GM21515 (cell line): Measurements from ENCODE around the gene PRKAG2.
"Not testable (repeated sequence)": the region's sequence is repeated elsewhere in the genome, so short reads cannot be mapped to it uniquely, and the experiment has no call there.

Source experiments
- ATAC-seq: cut with Tn5 transposase; IDR thresholded peaks from one replicate; pipeline ENCODE4 v1.9.1; 2021; ENCODE audit not compliant: unreplicated experiment

Gene PRKAG2

GRCh38 chr7:151540146-151540545, 336.8 kb downstream of the PRKAG2 start:
- no peak for ATAC-seq

GRCh38 chr7:151539088-151539671, 337.7 kb downstream of the PRKAG2 start:
- ATAC-seq = peak; percentile 64

DNA sequence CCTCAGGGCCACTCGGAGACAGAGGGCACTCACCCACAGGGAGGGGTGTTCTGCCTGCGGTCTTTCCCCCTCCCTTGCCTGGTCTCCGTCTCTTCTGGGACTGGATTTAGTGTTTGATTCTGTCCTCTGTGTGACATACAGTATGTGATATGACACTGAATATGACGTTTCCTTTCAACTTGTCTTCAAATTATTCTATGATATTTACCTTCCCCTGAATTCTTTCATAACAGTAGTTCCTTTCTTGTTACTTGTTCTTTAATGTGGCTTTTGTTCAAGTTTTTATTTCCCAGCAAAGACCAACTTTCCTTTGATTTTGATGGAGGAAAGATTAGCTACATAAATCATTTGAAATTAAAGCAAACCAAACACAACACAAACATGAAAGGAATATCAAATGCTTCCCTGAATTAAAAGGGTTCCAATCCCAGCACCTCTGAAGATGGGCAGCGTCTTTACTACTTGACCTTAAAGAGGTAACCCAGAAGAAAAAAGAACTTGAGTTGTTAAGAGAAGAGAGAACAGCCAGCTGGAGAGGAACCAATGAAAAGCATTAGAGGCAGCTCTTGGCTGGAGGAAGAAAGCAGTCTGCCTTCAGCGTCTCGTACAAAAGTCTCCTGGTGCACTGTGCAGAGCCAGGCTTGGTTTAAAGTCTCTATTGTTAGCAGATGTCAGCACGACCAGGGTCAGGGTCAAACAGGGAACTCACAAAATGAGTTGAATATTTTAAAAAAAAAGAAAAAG, 338.9 kb downstream of the PRKAG2 start:
- ATAC-seq = no peak

- not testable (repeated sequence) for ATAC-seq
Measured at GRCh38 chr7:151536178-151536577, 340.7 kb downstream of the PRKAG2 start.

- no peak for ATAC-seq
Measured at GRCh38 chr7:151529842-151530241, 347.1 kb downstream of the PRKAG2 start.

GRCh38 chr7:151524845-151525244, 352.1 kb downstream of the PRKAG2 start:
- ATAC-seq = no peak

DNA sequence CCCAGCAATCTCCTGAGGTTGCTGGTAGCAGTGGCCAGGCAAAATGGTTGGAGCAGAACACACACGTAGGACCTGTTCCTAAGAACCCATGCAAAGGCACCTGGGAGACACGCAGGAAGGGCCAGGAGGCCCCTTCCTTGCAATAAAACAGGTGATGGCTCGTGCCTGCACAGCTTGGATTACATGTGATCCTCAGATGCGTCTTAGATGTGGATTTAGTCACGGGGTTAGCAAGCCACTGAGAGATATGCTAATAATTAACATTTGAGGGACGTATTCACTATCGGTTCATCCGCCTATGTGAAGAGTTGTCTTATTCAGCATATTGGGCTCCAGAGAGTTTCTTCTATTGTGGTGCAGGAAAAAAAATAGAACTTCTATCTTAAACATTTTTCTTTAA, 352.6 kb downstream of the PRKAG2 start:
- ATAC-seq = no peak

DNA sequence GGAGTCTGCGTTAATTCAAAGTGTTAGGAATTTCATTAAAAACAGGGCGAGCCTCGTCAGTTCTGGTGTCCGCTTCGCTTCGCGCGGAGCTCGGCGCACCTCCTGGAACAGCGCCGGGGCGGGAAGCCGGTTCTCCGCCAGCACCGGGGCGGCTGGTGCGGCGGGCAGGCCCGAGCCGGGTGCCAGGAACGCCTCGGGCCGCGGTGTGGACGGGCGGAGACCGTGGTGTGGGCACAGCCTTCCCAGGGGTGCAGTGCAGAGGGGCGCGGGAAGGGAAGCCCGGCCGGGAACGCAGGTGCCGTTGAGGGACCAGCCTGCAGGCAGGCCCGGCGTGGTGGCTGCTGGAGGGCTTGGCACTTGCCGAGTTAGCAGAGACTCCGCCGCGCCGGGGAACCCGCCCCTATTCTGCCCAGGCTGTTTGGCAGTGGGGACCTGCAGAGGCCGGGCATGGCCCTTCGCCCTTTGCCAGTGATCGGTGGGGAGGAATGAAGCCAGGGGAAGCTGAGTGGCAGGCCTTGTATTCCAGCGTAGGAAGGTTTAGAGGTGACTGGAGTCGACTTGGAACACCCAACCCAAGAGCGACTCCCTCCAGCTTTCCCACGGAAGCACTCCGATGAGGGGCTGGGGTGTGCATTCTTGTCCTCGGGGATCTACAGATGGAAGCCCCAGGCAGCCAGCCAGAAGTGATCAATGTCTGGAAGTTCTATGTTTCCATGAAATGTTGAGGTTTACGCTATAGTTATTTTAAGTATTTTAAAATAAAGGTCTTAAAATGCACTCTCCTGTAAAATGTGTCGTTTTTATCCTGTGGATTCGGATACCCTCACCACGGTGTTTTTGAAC, 356.3 kb downstream of the PRKAG2 start:
- no peak for ATAC-seq

DNA sequence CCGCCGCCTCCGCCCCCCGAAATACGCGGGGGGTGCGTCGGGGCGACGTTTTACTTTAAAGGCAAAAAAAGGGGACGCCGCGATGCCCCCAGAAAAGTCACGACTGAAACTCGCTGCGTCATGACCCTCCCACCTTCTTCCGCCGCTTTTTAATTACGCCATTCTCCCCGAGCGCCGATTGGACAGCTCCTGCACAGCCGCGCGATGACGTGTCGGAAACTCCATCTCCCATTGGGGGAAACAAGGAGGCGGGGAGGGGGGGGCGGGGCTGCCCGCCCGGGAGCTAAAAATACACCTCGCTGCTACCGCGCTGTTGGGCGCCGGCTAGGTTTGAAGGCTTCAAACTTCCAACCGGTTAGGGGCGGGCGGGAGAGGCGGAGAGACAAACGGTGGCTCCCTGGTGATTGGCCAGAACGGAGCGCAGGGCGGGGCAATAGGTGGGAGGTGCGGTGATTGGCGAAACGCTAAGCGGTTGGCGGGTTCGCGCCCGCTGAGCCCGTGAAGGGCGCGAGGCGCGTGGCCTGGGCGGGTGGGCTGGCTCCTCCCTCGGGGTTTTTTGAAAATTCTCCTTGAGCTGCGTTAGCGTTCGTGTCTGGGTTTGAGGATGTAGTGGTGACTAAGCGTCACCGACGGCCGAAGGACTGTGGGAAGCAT, 357.0 kb downstream of the PRKAG2 start, which contains the start of gene RHEB:
Gene RHEB (minus strand): TSS at position 131 of the 654 bp plus-strand sequence. CDS start 384 bp downstream, outside the sequence.
- ATAC-seq = peak; percentile 79

DNA sequence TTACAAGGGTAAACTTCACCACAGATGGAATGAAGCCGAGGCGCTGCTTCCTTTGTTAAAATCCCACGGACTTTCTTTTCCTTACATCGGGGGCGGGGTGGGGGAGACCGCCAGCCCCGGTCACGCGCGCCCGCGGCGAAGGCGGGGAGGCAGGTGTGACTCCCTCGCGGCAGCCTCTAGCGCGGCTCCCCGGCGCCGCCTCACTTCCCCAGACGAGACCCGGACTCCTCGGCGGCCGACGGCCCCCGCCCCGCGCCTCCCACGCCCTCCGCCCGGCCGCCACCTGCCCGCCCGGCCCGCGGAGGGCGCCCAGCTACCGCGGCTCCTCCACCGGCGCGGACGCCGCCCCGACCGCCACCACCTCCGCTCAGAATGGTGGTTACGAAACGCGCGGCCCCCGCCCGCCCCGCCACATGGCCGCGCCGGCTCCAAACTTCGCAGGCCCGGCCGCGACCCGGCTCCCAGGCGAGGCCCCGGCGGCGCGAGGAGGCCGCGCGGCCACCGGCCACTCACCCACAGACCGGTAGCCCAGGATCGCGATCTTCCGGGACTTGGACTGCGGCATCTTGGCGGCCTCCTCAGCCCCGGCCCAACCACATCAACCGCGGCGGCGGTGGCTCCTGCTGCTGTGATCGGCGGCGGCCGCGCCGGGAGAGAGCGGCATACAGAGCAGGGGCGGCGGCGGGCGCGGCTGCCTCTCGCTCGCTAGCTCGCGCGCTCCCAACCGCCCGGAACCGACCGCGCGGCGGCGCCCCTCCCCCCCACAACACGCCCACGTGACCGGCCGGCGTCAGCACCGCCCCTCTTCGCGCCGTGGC, 357.8 kb downstream of the PRKAG2 start:
- peak; percentile 40 for ATAC-seq

GRCh38 chr7:151518105-151518946, 358.6 kb downstream of the PRKAG2 start:
- ATAC-seq = no peak

- no peak for ATAC-seq
Measured at GRCh38 chr7:151517601-151518104, 359.3 kb downstream of the PRKAG2 start.

GRCh38 chr7:151515276-151515565, 361.7 kb downstream of the PRKAG2 start:
- ATAC-seq = no peak

- no peak for ATAC-seq
Measured at GRCh38 chr7:151514461-151515275, 362.2 kb downstream of the PRKAG2 start.

DNA sequence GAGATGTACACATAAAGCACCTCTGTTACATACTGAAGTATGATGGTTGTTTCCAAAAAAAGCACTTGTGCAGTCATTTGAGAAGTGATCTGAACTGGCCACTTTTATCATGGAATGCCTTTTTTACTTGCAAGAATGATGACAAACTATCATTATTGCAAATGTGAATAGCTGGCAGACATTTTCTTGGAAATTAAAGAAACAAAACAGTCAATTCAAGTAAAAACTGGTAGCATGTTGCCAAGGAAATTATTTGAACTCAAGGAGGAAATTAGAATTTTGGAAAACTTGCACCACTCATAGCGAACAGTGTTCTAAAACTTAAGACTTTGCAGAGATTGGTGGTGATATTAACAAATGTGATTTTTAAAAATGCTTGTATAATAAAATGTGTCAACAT, 363.8 kb downstream of the PRKAG2 start:
- no peak for ATAC-seq

DNA sequence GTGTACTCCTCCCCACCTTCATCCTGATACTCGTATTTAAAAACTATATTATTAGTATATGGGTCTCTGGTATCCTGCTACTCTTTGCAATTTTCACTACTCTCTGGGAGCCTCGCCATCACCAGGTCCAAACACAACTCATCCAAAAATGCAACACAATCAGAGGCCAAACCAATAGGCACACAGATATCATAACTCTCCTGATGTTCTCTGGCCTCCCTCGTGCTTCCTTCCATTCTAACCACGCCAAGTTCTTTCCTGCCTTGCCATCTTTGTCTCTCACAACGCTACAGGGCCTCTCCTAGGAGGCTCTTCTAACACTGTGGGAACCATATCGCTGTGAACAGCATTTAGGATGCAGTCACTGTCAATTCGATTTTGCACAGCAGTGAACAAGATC, 364.6 kb downstream of the PRKAG2 start:
- ATAC-seq = no peak

- ATAC-seq = no peak
Measured at GRCh38 chr7:151511946-151512345, 365.0 kb downstream of the PRKAG2 start.

DNA sequence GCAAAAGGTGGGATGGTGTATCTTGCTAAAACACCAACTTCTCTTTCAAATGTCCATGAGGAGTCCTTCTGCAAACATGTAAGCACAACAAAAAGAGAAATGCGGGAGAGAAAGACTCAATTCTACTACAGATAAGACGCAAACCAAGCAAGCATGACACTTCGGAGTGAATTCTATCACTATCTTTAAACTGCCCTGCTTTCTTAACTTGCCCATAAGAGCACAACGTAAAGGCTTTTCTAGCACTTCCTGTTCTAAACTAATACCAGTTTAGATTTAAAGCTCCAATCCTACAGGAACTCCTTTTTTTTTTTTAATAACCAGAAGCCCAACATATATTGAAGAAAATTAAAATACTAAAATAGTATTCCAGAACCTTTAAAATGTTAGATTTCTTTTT, 365.6 kb downstream of the PRKAG2 start:
- ATAC-seq = no peak
